ENCODE results near the gene GARIN5B. TPM values are rescaled to one million over a fixed set of nuclear protein-coding genes. Genes with fewer than 3 reads are reported as not detected.

GARIN5B gene
- total RNA-seq, 1 donor from 2014 or later = not detected

Other genes starting within 250 kb of the GARIN5B start
- 24.5 TPM for gene PPP1R12C, start 245.6 kb downstream of the GARIN5B start, total RNA-seq
- 540 TPM for gene TNNT1, start 214.1 kb downstream of the GARIN5B start, total RNA-seq
- gene TNNI3, start 205.5 kb downstream of the GARIN5B start, total RNA-seq = 4.7 TPM
- gene DNAAF3, start 196.6 kb downstream of the GARIN5B start, total RNA-seq = not detected
- not detected for gene SYT5, start 183.0 kb downstream of the GARIN5B start, total RNA-seq
- under 0.01 TPM for gene PTPRH, start 153.8 kb downstream of the GARIN5B start, total RNA-seq
- 0.52 TPM for gene TMEM86B, start 134.5 kb downstream of the GARIN5B start, total RNA-seq
- gene PPP6R1, start 104.2 kb downstream of the GARIN5B start, total RNA-seq = 11.0 TPM
- 10.4 TPM for gene HSPBP1, start 83.2 kb downstream of the GARIN5B start, total RNA-seq
- gene BRSK1, start 79.3 kb downstream of the GARIN5B start, total RNA-seq = 0.52 TPM
- gene TMEM150B, start 37.9 kb downstream of the GARIN5B start, total RNA-seq = 0.52 TPM
- gene KMT5C, start 23.4 kb downstream of the GARIN5B start, total RNA-seq = 8.9 TPM
- not detected for gene COX6B2, start 8.5 kb downstream of the GARIN5B start, total RNA-seq
- gene IL11, start 7.2 kb upstream of the GARIN5B start, total RNA-seq = not detected
- gene TMEM190, start 13.6 kb upstream of the GARIN5B start, total RNA-seq = not detected
- not detected for gene TMEM238, start 21.0 kb upstream of the GARIN5B start, total RNA-seq
- 229 TPM for gene RPL28, start 22.7 kb upstream of the GARIN5B start, total RNA-seq
- gene UBE2S, start 44.5 kb upstream of the GARIN5B start, total RNA-seq = 11.0 TPM
- not detected for gene SHISA7, start 80.0 kb upstream of the GARIN5B start, total RNA-seq
- gene ISOC2, start 98.4 kb upstream of the GARIN5B start, total RNA-seq = 25.1 TPM
- gene C19orf85, start 101.5 kb upstream of the GARIN5B start, total RNA-seq = not detected
- gene ZNF628, start 113.4 kb upstream of the GARIN5B start, total RNA-seq = 0.52 TPM
- gene NAT14, start 121.9 kb upstream of the GARIN5B start, total RNA-seq = 8.4 TPM
- gene SSC5D, start 125.2 kb upstream of the GARIN5B start, total RNA-seq = 17.7 TPM
- 1.0 TPM for gene SBK2, start 173.9 kb upstream of the GARIN5B start, total RNA-seq
- not detected for gene SBK3, start 182.3 kb upstream of the GARIN5B start, total RNA-seq
- gene ZNF579, start 217.6 kb upstream of the GARIN5B start, total RNA-seq = 1.6 TPM
- gene FIZ1, start 236.3 kb upstream of the GARIN5B start, total RNA-seq = under 0.01 TPM
- gene ZNF524, start 237.0 kb upstream of the GARIN5B start, total RNA-seq = 4.7 TPM
- gene ZNF865, start 242.4 kb upstream of the GARIN5B start, total RNA-seq = 1.0 TPM